GM23338 (cell line): ENCODE data around the gene LRRC2.

Experiments
- CREB1 ChIP-seq: fragments of 250-450 bp; sonication (Bioruptor Pico); IDR thresholded peaks from 2 replicates; pipeline ENCODE4 v1.5.0; 2020; ENCODE audit warnings: low read depth, mild to moderate bottlenecking, moderate library complexity
- CTCF ChIP-seq, 2 experiments: fragments of 200-600 bp in 1 of 2; sonication (generic) in 1 of 2; conservative IDR thresholded peaks; 2 replicates each; pipeline versions ENCODE4 v1.5.1 to v1.6.1; 2016 to 2017; ENCODE audit warnings: antibody characterized with exemption in 2 of 2, low read depth in 2 of 2, mild to moderate bottlenecking in 2 of 2, moderate library complexity in 1 of 2
- ETS1 ChIP-seq: IDR thresholded peaks from 2 replicates; pipeline ENCODE4 v1.6.1; 2016; ENCODE audit warnings: antibody characterized with exemption
- EZH2 ChIP-seq: fragments of 200-600 bp; sonication (generic); IDR thresholded peaks from one replicate; pipeline ENCODE4 v1.8.0; 2017; ENCODE audit warnings: antibody characterized with exemption, mild to moderate bottlenecking, low read depth; ENCODE audit not compliant: unreplicated experiment
- EZH2phosphoT487 ChIP-seq: fragments of 200-600 bp; sonication (generic); IDR thresholded peaks from one replicate; pipeline ENCODE4 v1.8.1; 2018; ENCODE audit warnings: antibody characterized with exemption; ENCODE audit not compliant: unreplicated experiment
- JUNB ChIP-seq: IDR thresholded peaks from one replicate; pipeline ENCODE4 v1.6.1; 2016; ENCODE audit warnings: antibody characterized with exemption; ENCODE audit not compliant: unreplicated experiment
- NANOG ChIP-seq: IDR thresholded peaks from 2 replicates; pipeline ENCODE4 v1.6.1; 2016; ENCODE audit warnings: antibody characterized with exemption, borderline replicate concordance
- POLR2AphosphoS5 ChIP-seq: IDR thresholded peaks from 2 replicates; pipeline ENCODE4 v1.6.1; 2016; ENCODE audit warnings: antibody characterized with exemption, low read depth
- REST ChIP-seq: IDR thresholded peaks from one replicate; pipeline ENCODE4 v1.6.1; 2018; ENCODE audit warnings: antibody characterized with exemption; ENCODE audit not compliant: unreplicated experiment
- ZNF114 ChIP-seq: fragments of 250-450 bp; sonication (Bioruptor Pico); IDR thresholded peaks from 2 replicates; pipeline ENCODE4 v1.5.0; 2020; ENCODE audit warnings: mild to moderate bottlenecking, moderate library complexity
- ZNF331 ChIP-seq: fragments of 250-450 bp; sonication (Bioruptor Pico); IDR thresholded peaks from 2 replicates; pipeline ENCODE4 v1.5.0; 2020; ENCODE audit warnings: low read depth, mild to moderate bottlenecking, moderate library complexity
- ZNF462 ChIP-seq: fragments of 250-450 bp; sonication (Bioruptor Pico); IDR thresholded peaks from 2 replicates; pipeline ENCODE4 v1.5.0; 2020; ENCODE audit warnings: mild to moderate bottlenecking, moderate library complexity

GRCh38 chr3:46549989-46550388, 16.1 kb downstream of the LRRC2 start:
- TF ChIP-seq CTCF (conservative IDR thresholded peaks at IDR 0.05; ENCODE audit: low read depth in 2 of 2) (no peak), EZH2 (no peak), ETS1 (no peak), NANOG (no peak), REST (no peak), JUNB (no peak), POLR2AphosphoS5 (no peak), EZH2phosphoT487 (no peak), ZNF331 (no peak), CREB1 (CRISPR knock-in tag) (no peak), ZNF114 (CRISPR knock-in tag) (no peak), ZNF462 (CRISPR knock-in tag) (no peak)
